ENCODE data around the gene PPT2. TPM values are rescaled to one million over a fixed set of nuclear protein-coding genes. Genes with fewer than 3 reads are reported as not detected.
"Not testable (repeated sequence)": the region's sequence is repeated elsewhere in the genome, so short reads cannot be mapped to it uniquely, and the experiment has no call there.

The PPT2 gene
- total RNA-seq, 1 donor from 2014 or later = 58.6 TPM

DNA sequence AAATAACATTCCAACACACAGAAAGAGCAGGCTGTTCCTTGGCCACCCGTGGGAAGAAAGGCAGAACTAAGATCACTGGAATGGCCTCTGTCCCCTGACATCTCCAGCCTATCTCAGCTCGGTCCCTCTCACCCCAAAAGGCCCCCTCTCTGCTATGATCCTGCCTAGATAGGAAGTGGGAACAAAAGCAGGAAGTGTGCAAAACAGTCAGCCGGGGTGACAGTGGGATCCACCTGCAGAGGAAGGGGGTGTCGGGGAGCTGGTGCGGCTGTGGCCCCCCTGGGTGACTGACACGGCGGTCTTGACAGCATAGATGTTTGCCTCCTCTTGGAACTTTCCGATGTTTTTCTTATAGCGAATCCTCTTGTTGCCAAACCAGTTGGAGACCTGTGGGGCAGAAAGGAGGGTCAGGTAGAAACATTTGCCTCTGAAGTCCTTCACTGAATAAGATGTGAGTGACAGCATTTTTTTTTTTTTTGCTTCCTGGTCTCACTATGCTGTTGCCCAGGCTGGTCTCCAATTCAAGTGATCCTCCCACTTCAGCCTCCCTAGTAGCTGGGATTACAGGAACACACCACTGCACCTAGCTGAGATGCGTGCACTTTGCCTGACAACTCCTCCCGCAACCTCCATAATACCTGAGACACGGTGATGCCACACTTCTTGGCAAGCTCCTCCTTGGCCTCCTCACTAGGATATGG, 33.2 kb downstream of the PPT2 start:
- Mint-ChIP-seq H3K27ac (peak overlapping the region; percentile 93), H3K4me1 (peaks cover 59% of the 10 kb centered on the region)

DNA sequence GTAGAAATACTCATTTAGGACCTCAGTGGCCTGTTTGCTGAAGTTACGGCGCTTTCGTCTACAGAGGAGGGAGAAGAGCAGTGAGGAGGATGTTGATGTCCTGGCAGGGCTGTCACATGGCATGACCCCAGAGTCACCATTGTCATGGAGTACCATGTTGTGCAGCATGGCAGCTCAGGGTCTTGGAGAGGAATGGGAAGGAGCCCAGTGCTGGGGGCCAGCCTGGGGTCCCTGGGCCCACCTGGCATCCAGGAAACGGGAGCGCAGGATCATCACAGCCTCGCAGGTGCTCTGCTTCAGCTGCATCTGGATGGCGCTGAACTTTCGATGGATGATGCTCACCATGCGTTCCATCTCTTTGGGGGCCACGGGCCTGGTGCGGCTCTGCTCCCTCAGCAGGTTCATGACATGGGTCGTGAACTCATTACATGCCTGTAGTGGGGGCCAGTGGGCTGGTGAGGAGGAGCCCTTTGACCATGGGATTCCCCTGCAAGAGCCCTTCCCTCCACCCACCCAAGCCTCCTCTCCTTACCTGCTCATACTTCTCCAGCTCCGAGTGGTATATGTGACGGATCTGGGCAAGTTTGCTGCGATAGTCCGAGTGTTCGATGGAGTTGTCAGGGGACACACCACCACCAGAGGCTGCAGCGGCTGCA, 33.9 kb downstream of the PPT2 start:
- H3K9me3 Mint-ChIP-seq; DNase-seq (ENCODE audit: low spot score in 2 of 2, unreplicated experiment in 2 of 2); H3K27me3 Mint-ChIP-seq (ENCODE audit: low read depth): not testable (repeated sequence)
- peaks cover 17% of the 10 kb centered on the region for H3K36me3 Mint-ChIP-seq
- H3K4me3 Mint-ChIP-seq = peak overlapping the region; percentile 86
- H3K4me1 Mint-ChIP-seq = peaks cover 66% of the 10 kb centered on the region
- peak overlapping the region; percentile 97 for H3K27ac Mint-ChIP-seq

More for the DNA sequence above, 33.2 kb downstream of the PPT2 start:
- no peak for DNase-seq (ENCODE audit: low spot score in 2 of 2, unreplicated experiment in 2 of 2)
- TF ChIP-seq, protein P1, sequence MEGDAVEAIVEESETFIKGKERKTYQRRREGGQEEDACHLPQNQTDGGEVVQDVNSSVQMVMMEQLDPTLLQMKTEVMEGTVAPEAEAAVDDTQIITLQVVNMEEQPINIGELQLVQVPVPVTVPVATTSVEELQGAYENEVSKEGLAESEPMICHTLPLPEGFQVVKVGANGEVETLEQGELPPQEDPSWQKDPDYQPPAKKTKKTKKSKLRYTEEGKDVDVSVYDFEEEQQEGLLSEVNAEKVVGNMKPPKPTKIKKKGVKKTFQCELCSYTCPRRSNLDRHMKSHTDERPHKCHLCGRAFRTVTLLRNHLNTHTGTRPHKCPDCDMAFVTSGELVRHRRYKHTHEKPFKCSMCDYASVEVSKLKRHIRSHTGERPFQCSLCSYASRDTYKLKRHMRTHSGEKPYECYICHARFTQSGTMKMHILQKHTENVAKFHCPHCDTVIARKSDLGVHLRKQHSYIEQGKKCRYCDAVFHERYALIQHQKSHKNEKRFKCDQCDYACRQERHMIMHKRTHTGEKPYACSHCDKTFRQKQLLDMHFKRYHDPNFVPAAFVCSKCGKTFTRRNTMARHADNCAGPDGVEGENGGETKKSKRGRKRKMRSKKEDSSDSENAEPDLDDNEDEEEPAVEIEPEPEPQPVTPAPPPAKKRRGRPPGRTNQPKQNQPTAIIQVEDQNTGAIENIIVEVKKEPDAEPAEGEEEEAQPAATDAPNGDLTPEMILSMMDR (IDR thresholded peaks at IDR 0.05; ENCODE audit: unreplicated experiment) = no peak
- Mint-ChIP-seq H3K4me3 (peak overlapping the region; percentile 22), H3K27me3 (ENCODE audit: low read depth) (no peaks in the 10 kb centered on the region), H3K9me3 (no peaks in the 10 kb centered on the region), H3K36me3 (peaks cover 20% of the 10 kb centered on the region)

DNA sequence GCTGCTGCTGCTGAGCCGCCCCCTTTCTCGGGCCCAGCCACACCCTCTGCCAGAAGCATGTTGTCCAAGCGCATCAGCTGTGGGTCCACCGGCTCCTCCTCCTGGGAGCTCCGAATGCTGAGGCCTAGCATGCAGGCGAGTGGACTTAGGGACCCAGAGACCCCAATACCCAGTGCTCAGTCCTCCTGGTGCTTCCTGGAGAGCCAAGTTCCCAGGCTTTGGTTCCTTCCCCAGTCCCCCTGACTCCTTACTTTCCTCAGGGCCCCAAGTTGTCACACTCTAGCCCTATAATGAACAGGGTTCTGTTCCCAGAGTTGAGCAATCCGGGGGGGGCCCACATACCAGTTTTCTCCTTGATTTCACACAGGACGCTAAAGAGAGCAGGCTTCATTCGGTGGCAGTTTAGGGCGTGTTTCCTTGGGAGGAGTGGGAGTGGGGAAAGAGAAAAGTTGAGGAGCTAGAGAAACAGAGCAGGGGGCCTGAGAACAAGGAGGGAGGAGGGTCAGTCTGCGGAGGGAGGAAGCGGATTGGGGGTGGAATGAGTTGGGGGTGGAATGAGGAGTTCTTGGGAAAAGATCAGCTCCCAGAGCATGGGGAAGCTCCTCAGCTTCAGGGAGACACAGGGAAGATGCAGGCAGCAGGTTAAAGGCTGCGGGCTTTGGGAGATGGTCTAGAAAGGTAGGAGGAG, 34.6 kb downstream of the PPT2 start:
- Mint-ChIP-seq H3K27ac (peak overlapping the region; percentile 97), H3K4me1 (peaks cover 69% of the 10 kb centered on the region)
- DNase-seq (ENCODE audit: low spot score in 2 of 2, unreplicated experiment in 2 of 2) = no peak

DNA sequence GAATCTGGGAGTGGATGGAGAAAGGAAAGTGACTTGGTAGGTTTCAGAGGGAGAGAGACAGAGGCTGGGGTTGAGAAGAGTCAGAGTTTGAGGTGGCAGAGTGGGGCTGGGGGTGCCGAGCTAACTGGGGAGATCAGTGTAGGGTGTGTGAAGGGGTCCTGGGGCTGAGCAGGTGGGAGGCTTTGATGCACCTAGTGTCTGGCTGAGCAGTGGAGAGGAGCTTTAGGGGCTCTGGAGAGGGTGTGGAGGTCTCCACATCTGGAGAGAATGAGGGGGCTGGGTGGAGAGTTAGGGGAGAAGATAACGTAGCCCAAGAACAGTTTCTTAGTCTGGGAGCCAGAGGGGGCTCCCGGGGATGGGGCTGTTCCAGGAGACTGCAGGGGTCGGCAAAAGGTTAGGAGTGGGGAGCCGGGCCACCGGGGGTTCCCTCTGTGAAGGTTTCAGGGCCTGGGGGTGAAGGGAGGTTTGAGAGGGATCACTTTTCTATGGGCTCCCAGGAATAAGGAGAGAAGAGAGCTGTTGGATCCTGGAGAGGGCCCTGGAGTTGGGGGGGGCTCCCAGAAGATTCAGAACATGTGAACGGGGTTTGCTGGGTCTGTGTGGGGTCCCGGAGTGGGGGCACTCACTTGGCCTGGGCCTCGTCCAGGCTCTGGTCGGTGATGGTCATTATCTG, 35.3 kb downstream of the PPT2 start:
- Mint-ChIP-seq H3K4me1 (peaks cover 70% of the 10 kb centered on the region), H3K4me3 (peak overlapping the region; percentile 86), H3K36me3 (peaks cover 17% of the 10 kb centered on the region), H3K27ac (peak overlapping the region; percentile 97), H3K9me3 (no peaks in the 10 kb centered on the region), H3K27me3 (ENCODE audit: low read depth) (no peaks in the 10 kb centered on the region)
- TF ChIP-seq, protein P1 (IDR thresholded peaks at IDR 0.05; ENCODE audit: unreplicated experiment) = no peak
- DNase-seq (ENCODE audit: low spot score in 2 of 2, unreplicated experiment in 2 of 2) = no peak

More for the DNA sequence above, 34.6 kb downstream of the PPT2 start:
- TF ChIP-seq, protein P1 (IDR thresholded peaks at IDR 0.05; ENCODE audit: unreplicated experiment) = no peak
- Mint-ChIP-seq H3K4me3 (peak overlapping the region; percentile 86), H3K9me3 (no peaks in the 10 kb centered on the region), H3K36me3 (peaks cover 17% of the 10 kb centered on the region), H3K27me3 (ENCODE audit: low read depth) (no peaks in the 10 kb centered on the region)

DNA sequence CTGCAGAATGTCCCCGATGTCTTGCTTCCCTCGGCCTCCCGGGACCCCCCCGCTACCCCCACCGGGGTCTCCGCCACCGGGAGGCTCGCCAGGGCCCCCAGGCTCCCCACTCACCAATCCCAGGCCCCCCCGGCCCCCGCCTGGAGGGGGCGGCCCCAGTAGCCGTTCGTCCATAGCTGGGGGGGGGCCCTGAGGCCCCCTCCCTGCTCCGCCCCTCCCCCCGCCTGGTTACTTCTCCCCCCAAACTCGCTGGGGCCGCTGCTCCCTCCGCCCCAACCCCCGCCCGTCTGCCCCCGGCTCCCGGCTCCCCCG, 35.8 kb downstream of the PPT2 start:
- Mint-ChIP-seq H3K27me3 (ENCODE audit: low read depth) (no peaks in the 10 kb centered on the region), H3K36me3 (peaks cover 17% of the 10 kb centered on the region), H3K4me1 (peaks cover 71% of the 10 kb centered on the region), H3K27ac (peak overlapping the region; percentile 97), H3K4me3 (peak overlapping the region; percentile 86), H3K9me3 (no peaks in the 10 kb centered on the region)
- no peak for DNase-seq (ENCODE audit: low spot score in 2 of 2, unreplicated experiment in 2 of 2)
- TF ChIP-seq, protein P1 (IDR thresholded peaks at IDR 0.05; ENCODE audit: unreplicated experiment) = no peak

Measured in mesothelial cell of epicardium (in vitro differentiated cells).